Stimulated activated CD4-positive, alpha-beta T cell treated with anti-CD3 and anti-CD28 coated beads, Interleukin-1b, Interleukin-23, amount 100 ng/mL, for 1 hour (primary cell): ENCODE measurements around the gene TRERF1.

ENCODE experiments used
- DNase-seq, 2 donors: peaks; one replicate each; pipeline ENCODE4 v3.0.0-alpha.2; 2020; ENCODE audit warnings: low read depth in 2 of 2

TRERF1 gene

GRCh38 chr6:42426191-42426590 is 25.5 kb downstream of the TRERF1 start:
- no peak for DNase-seq

DNA sequence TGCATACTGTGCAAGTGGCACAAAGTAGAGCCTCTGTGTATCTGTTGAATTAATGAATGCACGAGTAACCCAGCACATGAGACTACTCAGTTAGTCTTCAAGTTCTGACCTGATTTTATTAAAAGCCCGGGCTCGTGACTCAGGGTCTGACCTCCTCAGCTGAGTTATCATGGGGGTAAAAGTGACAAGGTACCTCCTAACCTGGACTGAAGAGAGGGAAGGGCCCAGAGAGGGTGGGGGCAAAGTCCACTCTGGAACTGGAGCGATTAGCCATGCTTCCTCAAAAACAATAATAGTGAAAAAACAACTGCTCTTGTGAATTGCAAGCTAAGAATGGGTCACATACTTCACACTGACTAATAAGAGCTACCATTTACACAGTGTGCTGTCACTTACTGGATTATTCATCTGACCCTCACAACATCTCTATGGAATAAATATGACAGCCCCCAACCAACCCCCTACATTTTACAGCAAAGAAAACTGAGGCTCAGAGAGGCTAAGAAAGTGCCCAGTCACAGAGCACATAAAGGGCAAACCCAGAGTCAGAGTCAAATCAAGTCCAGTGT is 26.7 kb downstream of the TRERF1 start:
- DNase-seq, result no peak

DNA sequence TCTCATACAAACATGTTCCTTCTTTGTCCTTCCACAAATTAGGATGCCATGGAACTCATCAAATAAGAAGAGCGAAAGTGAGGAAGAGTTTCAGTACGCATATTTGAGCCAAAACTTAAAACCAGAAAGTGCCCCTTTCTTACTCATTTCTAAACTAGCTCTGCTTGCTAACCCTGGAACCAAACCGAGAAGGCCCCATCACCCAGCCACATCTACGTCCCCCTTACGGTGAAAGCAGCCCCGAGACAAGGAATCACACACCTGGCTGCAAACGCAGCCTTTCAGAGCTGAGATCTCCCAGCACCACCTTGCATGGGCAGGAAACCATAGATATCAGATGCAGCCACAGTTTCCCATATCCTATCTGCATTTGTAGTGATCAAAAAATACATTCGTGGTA is 28.5 kb downstream of the TRERF1 start:
- DNase-seq, result no peak

DNA sequence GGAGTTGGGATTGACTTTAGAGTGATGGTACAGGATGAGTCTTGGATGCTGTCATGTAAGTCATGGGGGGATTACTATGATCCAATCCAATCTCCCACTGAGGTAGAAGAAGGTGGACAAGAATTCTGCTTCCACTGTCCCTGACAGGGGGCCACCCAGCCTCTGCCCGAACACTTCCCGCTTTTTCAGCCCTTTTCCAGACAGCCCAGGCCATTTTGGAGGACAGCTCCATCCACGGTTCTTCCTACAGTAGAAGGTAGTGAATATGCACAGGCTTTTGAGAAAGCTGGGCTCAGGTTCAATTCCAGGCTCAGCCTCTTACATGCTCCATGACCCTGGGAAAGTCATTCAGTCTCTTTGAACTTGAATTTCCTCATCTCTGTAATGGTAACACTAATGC is 31.0 kb downstream of the TRERF1 start:
- DNase-seq, result no peak

- DNase-seq, result no peak
These were observed 32.0 kb downstream of the TRERF1 start for GRCh38 chr6:42419490-42420280.

- DNase-seq, result no peak
These were observed 33.0 kb downstream of the TRERF1 start for GRCh38 chr6:42418724-42419123.

GRCh38 chr6:42417641-42418112 is 34.0 kb downstream of the TRERF1 start:
- no peak for DNase-seq

GRCh38 chr6:42411406-42411805 is 40.3 kb downstream of the TRERF1 start:
- DNase-seq, result no peak

DNA sequence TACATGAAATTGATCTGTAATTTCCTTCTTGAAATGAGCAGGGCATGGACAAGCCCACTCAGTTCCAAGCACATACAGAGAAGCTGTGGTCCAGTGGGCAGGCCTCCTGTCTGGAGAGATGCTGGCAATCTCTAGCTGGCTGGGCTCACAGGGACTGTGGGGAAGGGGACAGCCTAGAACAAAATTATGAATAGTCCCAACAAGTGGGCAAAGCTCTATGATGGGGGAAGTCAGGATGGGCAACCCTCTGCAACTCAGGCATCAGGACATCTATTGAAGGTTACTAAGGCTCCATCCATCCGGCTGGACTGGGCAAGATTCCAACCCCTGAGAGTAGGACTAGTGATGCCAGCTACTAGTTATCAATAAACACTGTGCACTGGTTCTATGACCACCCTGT is 40.9 kb downstream of the TRERF1 start:
- DNase-seq, result no peak

DNA sequence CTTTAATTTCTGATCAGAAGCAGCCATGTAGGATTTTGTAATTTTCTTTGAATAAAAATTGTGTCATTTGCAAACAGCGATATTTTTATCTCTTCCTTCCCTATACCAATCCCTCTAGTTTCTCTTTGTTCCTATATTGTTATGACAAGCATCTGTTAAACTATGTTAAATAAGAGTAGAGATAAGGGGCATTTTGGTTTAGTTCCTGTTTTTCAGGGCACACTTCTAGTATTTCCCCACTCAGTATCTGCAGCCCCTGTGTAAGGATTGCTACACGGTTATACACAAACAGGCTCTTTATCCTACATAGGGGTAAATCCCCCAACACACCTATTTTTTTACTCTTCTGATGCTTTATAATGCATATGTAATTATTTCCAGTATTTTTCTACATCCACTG is 42.1 kb downstream of the TRERF1 start:
- DNase-seq, result no peak

DNA sequence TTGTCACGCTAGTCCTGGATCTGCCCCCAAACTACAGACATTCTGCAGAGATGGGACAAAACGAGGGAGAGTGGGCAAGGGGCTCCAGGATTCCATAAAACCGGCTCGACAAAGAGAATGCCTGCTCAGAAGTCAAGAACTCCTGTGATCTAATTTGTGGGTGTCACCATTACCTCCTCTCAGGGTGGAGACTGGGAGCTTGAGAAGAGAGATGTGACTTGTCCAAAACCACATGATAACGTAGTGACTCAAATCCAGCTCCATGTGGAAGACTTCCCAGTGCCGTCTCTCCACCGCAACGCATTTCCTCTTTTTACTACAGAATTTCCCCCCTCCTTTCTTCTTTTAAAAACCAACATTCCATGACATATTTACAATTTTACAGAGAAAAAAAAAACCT is 44.3 kb downstream of the TRERF1 start:
- DNase-seq, result no peak

- DNase-seq, result no peak
These were observed 45.1 kb downstream of the TRERF1 start for GRCh38 chr6:42406306-42407280.

DNA sequence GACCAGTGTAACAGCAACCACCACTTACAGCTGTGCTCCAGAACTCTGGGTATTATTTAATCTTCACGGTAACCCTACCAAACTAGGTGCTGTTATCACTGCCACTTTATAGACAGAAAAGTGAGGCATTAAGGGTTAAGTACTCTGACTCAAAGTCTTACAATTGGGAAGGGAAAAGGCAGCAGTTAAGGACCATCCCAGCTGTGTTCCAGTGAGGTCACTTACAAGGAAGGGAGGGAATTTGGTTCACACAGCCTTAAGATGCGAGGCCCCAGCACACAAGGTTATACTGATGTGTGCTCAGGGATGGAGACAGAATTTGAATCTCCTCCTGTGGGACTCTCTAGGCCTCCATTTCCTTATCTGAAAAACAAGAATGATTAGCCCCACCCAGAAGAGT is 46.7 kb downstream of the TRERF1 start:
- no peak for DNase-seq

GRCh38 chr6:42404484-42404883 is 47.2 kb downstream of the TRERF1 start:
- DNase-seq, result no peak

DNA sequence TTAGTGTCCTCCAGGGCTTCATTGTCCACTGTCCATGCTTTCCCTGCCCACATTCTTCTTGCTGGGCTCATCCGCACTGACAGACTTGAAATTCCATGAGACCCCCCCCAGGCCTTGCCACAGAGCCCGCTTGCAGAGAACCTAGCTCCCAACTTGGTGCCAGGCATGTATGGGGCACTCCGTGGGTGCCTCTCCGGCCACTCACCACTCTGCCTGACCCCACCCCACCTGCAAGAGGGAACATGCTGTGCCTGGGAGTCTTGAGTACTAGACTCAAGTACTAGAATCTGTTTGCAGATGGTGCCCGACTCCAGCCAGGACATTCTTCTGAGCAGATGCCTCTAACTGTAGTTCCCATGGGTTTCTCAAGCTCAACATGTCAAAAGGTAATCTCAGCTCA is 47.9 kb downstream of the TRERF1 start:
- DNase-seq, result no peak

GRCh38 chr6:42403421-42403820 is 48.3 kb downstream of the TRERF1 start:
- DNase-seq, result no peak

DNA sequence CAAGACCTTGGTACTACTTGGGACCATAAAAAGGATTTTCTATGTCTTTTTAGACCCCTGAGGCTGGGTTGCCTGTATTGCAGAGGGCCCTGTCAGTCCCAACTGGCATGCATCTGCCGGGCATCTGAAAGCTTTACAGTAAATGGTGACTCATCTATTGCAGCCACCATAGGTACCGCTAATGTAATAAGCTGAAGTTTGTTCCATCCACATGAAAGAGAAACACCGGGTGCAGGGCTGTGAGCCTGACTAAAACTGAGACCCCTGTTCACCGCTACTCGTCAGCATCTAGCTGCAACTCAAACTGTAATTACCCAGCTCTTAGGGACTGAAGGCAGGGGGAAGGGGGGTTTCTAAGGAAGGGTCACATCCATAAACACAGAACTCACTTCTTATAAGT is 49.5 kb downstream of the TRERF1 start:
- no peak for DNase-seq

DNA sequence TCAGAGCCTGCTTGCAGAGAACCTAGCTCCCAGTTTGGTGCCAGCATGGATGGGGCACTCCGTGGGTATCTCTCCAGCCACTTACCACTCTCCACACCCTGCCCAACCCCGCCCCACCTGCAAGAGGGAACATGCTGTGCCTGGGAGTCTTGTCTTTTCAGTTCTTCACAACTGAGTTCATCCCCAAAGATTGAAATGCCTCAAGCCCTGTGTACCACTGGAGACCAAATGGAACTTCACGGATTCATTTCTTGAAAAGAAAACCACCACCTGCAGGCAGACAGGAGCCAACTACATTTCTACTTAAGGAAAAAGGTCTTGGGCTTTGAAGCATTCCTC is 50.1 kb downstream of the TRERF1 start:
- DNase-seq, result no peak

GRCh38 chr6:42400886-42401612 is 50.7 kb downstream of the TRERF1 start:
- DNase-seq, result no peak

GRCh38 chr6:42400061-42400760 is 51.5 kb downstream of the TRERF1 start:
- no peak for DNase-seq

- no peak for DNase-seq
These were observed 55.0 kb downstream of the TRERF1 start for GRCh38 chr6:42396720-42397119.
